Measurements from ENCODE around the gene MMD.
"Not testable (repeated sequence)": the region's sequence is repeated elsewhere in the genome, so short reads cannot be mapped to it uniquely, and the experiment has no call there.

Gene MMD

GRCh38 chr17:55433629-55434422, 12.2 kb upstream of the MMD start:
- Mint-ChIP-seq H3K27me3 (peaks cover 15% of the 10 kb centered on the region), H3K36me3 (ENCODE audit: low read depth) (no peaks in the 10 kb centered on the region), H3K27ac (peak overlapping the region; percentile 58), H3K4me3 (no peak overlapping the region), H3K4me1 (ENCODE audit: low read depth) (peaks cover 58% of the 10 kb centered on the region), H3K9me3 (no peaks in the 10 kb centered on the region)

GRCh38 chr17:55433029-55433628, 11.5 kb upstream of the MMD start:
- H3K27me3 Mint-ChIP-seq, result peaks cover 13% of the 10 kb centered on the region
- H3K9me3 Mint-ChIP-seq, result no peaks in the 10 kb centered on the region
- H3K4me1 Mint-ChIP-seq (ENCODE audit: low read depth), result peaks cover 58% of the 10 kb centered on the region
- no peaks in the 10 kb centered on the region for H3K36me3 Mint-ChIP-seq (ENCODE audit: low read depth)
- H3K27ac Mint-ChIP-seq, result peak overlapping the region; percentile 37
- H3K4me3 Mint-ChIP-seq, result no peak overlapping the region

- Mint-ChIP-seq H3K27ac (peak overlapping the region; percentile 17), H3K4me3 (peak overlapping the region; percentile 1), H3K27me3 (peaks cover 7% of the 10 kb centered on the region), H3K9me3 (no peaks in the 10 kb centered on the region), H3K4me1 (ENCODE audit: low read depth) (peaks cover 55% of the 10 kb centered on the region), H3K36me3 (ENCODE audit: low read depth) (no peaks in the 10 kb centered on the region)
Measured at GRCh38 chr17:55432358-55433028, 10.9 kb upstream of the MMD start.

GRCh38 chr17:55431914-55432313, 10.3 kb upstream of the MMD start:
- not testable (repeated sequence) for H3K27me3 Mint-ChIP-seq; H3K36me3 Mint-ChIP-seq (ENCODE audit: low read depth); H3K9me3 Mint-ChIP-seq; H3K4me3 Mint-ChIP-seq; H3K27ac Mint-ChIP-seq
- peaks cover 52% of the 10 kb centered on the region for H3K4me1 Mint-ChIP-seq (ENCODE audit: low read depth)

- H3K4me1 Mint-ChIP-seq (ENCODE audit: low read depth), result peaks cover 47% of the 10 kb centered on the region
- no peaks in the 10 kb centered on the region for H3K36me3 Mint-ChIP-seq (ENCODE audit: low read depth)
- no peaks in the 10 kb centered on the region for H3K9me3 Mint-ChIP-seq
- peaks cover 10% of the 10 kb centered on the region for H3K27me3 Mint-ChIP-seq
- no peak overlapping the region for H3K4me3 Mint-ChIP-seq
- H3K27ac Mint-ChIP-seq, result no peak overlapping the region
Measured at GRCh38 chr17:55430541-55431288, 9.1 kb upstream of the MMD start.

GRCh38 chr17:55427587-55427882, 5.9 kb upstream of the MMD start:
- H3K27ac Mint-ChIP-seq, result no peak overlapping the region
- peaks cover 30% of the 10 kb centered on the region for H3K4me1 Mint-ChIP-seq (ENCODE audit: low read depth)
- H3K9me3 Mint-ChIP-seq, result no peaks in the 10 kb centered on the region
- H3K27me3 Mint-ChIP-seq, result peaks cover 33% of the 10 kb centered on the region
- H3K36me3 Mint-ChIP-seq (ENCODE audit: low read depth), result no peaks in the 10 kb centered on the region
- no peak overlapping the region for H3K4me3 Mint-ChIP-seq

GRCh38 chr17:55426851-55427586, 5.4 kb upstream of the MMD start:
- H3K9me3 Mint-ChIP-seq, result no peaks in the 10 kb centered on the region
- no peak overlapping the region for H3K4me3 Mint-ChIP-seq
- peaks cover 33% of the 10 kb centered on the region for H3K27me3 Mint-ChIP-seq
- no peaks in the 10 kb centered on the region for H3K36me3 Mint-ChIP-seq (ENCODE audit: low read depth)
- no peak overlapping the region for H3K27ac Mint-ChIP-seq
- H3K4me1 Mint-ChIP-seq (ENCODE audit: low read depth), result peaks cover 28% of the 10 kb centered on the region

GRCh38 chr17:55424893-55425540, 3.4 kb upstream of the MMD start:
- Mint-ChIP-seq H3K9me3 (no peaks in the 10 kb centered on the region), H3K27me3 (peaks cover 33% of the 10 kb centered on the region), H3K4me3 (no peak overlapping the region)

GRCh38 chr17:55423535-55423934, 1.9 kb upstream of the MMD start:
- Mint-ChIP-seq H3K4me1 (ENCODE audit: low read depth) (peaks cover 46% of the 10 kb centered on the region), H3K36me3 (ENCODE audit: low read depth) (peaks cover 11% of the 10 kb centered on the region), H3K27me3 (peaks cover 33% of the 10 kb centered on the region), H3K27ac (peak overlapping the region; percentile 50), H3K4me3 (no peak overlapping the region), H3K9me3 (no peaks in the 10 kb centered on the region)

More at GRCh38 chr17:55424893-55425540, 3.4 kb upstream of the MMD start:
- Mint-ChIP-seq H3K36me3 (ENCODE audit: low read depth) (no peaks in the 10 kb centered on the region), H3K27ac (no peak overlapping the region), H3K4me1 (ENCODE audit: low read depth) (peaks cover 31% of the 10 kb centered on the region)

GRCh38 chr17:55422828-55423164, 1.2 kb upstream of the MMD start:
- H3K9me3 Mint-ChIP-seq, result not testable (repeated sequence)
- Mint-ChIP-seq H3K27ac (peak overlapping the region; percentile 50), H3K4me3 (peak overlapping the region; percentile 30), H3K4me1 (ENCODE audit: low read depth) (peaks cover 52% of the 10 kb centered on the region), H3K27me3 (peaks cover 33% of the 10 kb centered on the region), H3K36me3 (ENCODE audit: low read depth) (peaks cover 14% of the 10 kb centered on the region)

- Mint-ChIP-seq H3K27ac (peak overlapping the region; percentile 93), H3K9me3 (no peaks in the 10 kb centered on the region), H3K36me3 (ENCODE audit: low read depth) (peaks cover 25% of the 10 kb centered on the region), H3K27me3 (peaks cover 28% of the 10 kb centered on the region), H3K4me1 (ENCODE audit: low read depth) (peaks cover 63% of the 10 kb centered on the region), H3K4me3 (peak overlapping the region; percentile 92)
Measured at GRCh38 chr17:55420776-55421178, 858 bp downstream of the MMD start.

GRCh38 chr17:55420067-55420775, 1.4 kb downstream of the MMD start:
- Mint-ChIP-seq H3K27ac (peak overlapping the region; percentile 93), H3K36me3 (ENCODE audit: low read depth) (peaks cover 25% of the 10 kb centered on the region), H3K9me3 (no peaks in the 10 kb centered on the region), H3K27me3 (peaks cover 24% of the 10 kb centered on the region), H3K4me1 (ENCODE audit: low read depth) (peaks cover 63% of the 10 kb centered on the region), H3K4me3 (peak overlapping the region; percentile 92)

- Mint-ChIP-seq H3K27me3 (peaks cover 8% of the 10 kb centered on the region), H3K36me3 (ENCODE audit: low read depth) (peaks cover 36% of the 10 kb centered on the region), H3K9me3 (no peaks in the 10 kb centered on the region), H3K4me3 (peak overlapping the region; percentile 92), H3K27ac (peak overlapping the region; percentile 93), H3K4me1 (ENCODE audit: low read depth) (peaks cover 71% of the 10 kb centered on the region)
Measured at GRCh38 chr17:55418369-55419268, 3.0 kb downstream of the MMD start.

All from stimulated activated naive CD8-positive, alpha-beta T cell treated with anti-CD3 and anti-CD28 coated beads, Interleukin-15, Interleukin-2, amounts not matched to agents 100 ng/mL and 50 ng/mL, for 24 hours (primary cell).